Glutamatergic neuron (in vitro differentiated cells): ENCODE measurements around the gene DPF1. TPM values are rescaled to one million over a fixed set of nuclear protein-coding genes. Genes with fewer than 3 reads are reported as not detected.
A peak's percentile ranks its signal among the peaks of the same experiment; 100 is the strongest.
"Not testable (repeated sequence)": the region's sequence is repeated elsewhere in the genome, so short reads cannot be mapped to it uniquely, and the experiment has no call there.

ENCODE experiments used
- DNase-seq: peaks from one replicate; pipeline ENCODE4 v3.0.0; 2022
- H3K27ac Mint-ChIP-seq: one replicate; pipeline ENCODE4 v1.8.0; 2020; ENCODE audit warnings: mild to moderate bottlenecking, mixed read lengths, inconsistent platforms; ENCODE audit not compliant: unreplicated experiment
- H3K27me3 Mint-ChIP-seq: one replicate; pipeline ENCODE4 v1.8.0; 2020; ENCODE audit warnings: mild to moderate bottlenecking, moderate library complexity, mixed read lengths, inconsistent platforms; ENCODE audit not compliant: unreplicated experiment
- H3K36me3 Mint-ChIP-seq: one replicate; pipeline ENCODE4 v1.8.0; 2020; ENCODE audit warnings: mild to moderate bottlenecking, mixed read lengths, inconsistent platforms; ENCODE audit not compliant: unreplicated experiment
- H3K4me1 Mint-ChIP-seq: one replicate; pipeline ENCODE4 v1.8.0; 2020; ENCODE audit warnings: mild to moderate bottlenecking, low read depth, mixed read lengths, inconsistent platforms; ENCODE audit not compliant: unreplicated experiment
- H3K4me3 Mint-ChIP-seq: one replicate; pipeline ENCODE4 v1.8.0; 2020; ENCODE audit warnings: mild to moderate bottlenecking, mixed read lengths, inconsistent platforms; ENCODE audit not compliant: unreplicated experiment
- H3K9me3 Mint-ChIP-seq: one replicate; pipeline ENCODE4 v1.8.0; 2020; ENCODE audit warnings: mild to moderate bottlenecking, moderate library complexity, mixed read lengths, inconsistent platforms; ENCODE audit not compliant: unreplicated experiment
- total RNA-seq: library from RNA; stranded (reverse); fragmentation: NEBNext Ultra II Directional; extraction: Animal tissue kit (Norgen Biotek cat#: 25700); gene quantifications from one replicate; pipeline ENCODE4 v1.2.1, GENCODE V29; 2021; ENCODE audit not compliant: unreplicated experiment
- TF ChIP-seq, protein P1 (sequence below): fragments of 200-600 bp; sonication (generic); IDR thresholded peaks from one replicate; pipeline ENCODE4 v1.5.0; 2021; ENCODE audit not compliant: partially characterized antibody, unreplicated experiment

Gene DPF1
- total RNA-seq, 1 donor from 2014 or later, result 33.8 TPM

GRCh38 chr19:38264486-38265212 lies 40.6 kb upstream of the DPF1 start, which contains the start of gene SPINT2:
TSS of gene SPINT2 (plus strand) at chr19:38264573. CDS start at chr19:38264893, 320 bp downstream.
- TF ChIP-seq, protein P1, sequence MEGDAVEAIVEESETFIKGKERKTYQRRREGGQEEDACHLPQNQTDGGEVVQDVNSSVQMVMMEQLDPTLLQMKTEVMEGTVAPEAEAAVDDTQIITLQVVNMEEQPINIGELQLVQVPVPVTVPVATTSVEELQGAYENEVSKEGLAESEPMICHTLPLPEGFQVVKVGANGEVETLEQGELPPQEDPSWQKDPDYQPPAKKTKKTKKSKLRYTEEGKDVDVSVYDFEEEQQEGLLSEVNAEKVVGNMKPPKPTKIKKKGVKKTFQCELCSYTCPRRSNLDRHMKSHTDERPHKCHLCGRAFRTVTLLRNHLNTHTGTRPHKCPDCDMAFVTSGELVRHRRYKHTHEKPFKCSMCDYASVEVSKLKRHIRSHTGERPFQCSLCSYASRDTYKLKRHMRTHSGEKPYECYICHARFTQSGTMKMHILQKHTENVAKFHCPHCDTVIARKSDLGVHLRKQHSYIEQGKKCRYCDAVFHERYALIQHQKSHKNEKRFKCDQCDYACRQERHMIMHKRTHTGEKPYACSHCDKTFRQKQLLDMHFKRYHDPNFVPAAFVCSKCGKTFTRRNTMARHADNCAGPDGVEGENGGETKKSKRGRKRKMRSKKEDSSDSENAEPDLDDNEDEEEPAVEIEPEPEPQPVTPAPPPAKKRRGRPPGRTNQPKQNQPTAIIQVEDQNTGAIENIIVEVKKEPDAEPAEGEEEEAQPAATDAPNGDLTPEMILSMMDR, result no peak
- peaks cover 2% of the 10 kb centered on the region for H3K27me3 Mint-ChIP-seq
- H3K27ac Mint-ChIP-seq, result peak within 1 kb of the TSS; percentile 83
- peak; percentile 84 for DNase-seq
- peaks cover 5% of the 10 kb centered on the region for H3K36me3 Mint-ChIP-seq
- peaks cover 31% of the 10 kb centered on the region for H3K4me1 Mint-ChIP-seq
- peaks cover 8% of the 10 kb centered on the region for H3K9me3 Mint-ChIP-seq
- peak within 1 kb of the TSS; percentile 96 for H3K4me3 Mint-ChIP-seq

- Mint-ChIP-seq H3K27me3 (peaks cover 2% of the 10 kb centered on the region), H3K36me3 (peaks cover 5% of the 10 kb centered on the region)
- peak; percentile 65 for DNase-seq
Measured at GRCh38 chr19:38263689-38264485, 39.9 kb upstream of the DPF1 start.

GRCh38 chr19:38262585-38263268 lies 38.7 kb upstream of the DPF1 start:
- H3K27ac Mint-ChIP-seq, result peak overlapping the region; percentile 70
- H3K27me3 Mint-ChIP-seq, result peaks cover 2% of the 10 kb centered on the region
- TF ChIP-seq, protein P1, result no peak
- H3K4me3 Mint-ChIP-seq, result no peak overlapping the region
- peaks cover 5% of the 10 kb centered on the region for H3K36me3 Mint-ChIP-seq
- peaks cover 8% of the 10 kb centered on the region for H3K9me3 Mint-ChIP-seq
- no peak for DNase-seq
- peaks cover 25% of the 10 kb centered on the region for H3K4me1 Mint-ChIP-seq

More at GRCh38 chr19:38263689-38264485, 39.9 kb upstream of the DPF1 start:
- TF ChIP-seq, protein P1, result no peak
- peaks cover 31% of the 10 kb centered on the region for H3K4me1 Mint-ChIP-seq
- H3K27ac Mint-ChIP-seq, result peak overlapping the region; percentile 48
- peaks cover 8% of the 10 kb centered on the region for H3K9me3 Mint-ChIP-seq
- peak overlapping the region; percentile 85 for H3K4me3 Mint-ChIP-seq

- H3K4me1 Mint-ChIP-seq, result peaks cover 18% of the 10 kb centered on the region
- H3K27me3 Mint-ChIP-seq, H3K4me3 Mint-ChIP-seq, DNase-seq, H3K36me3 Mint-ChIP-seq, H3K9me3 Mint-ChIP-seq: not testable (repeated sequence)
- peak overlapping the region; percentile 70 for H3K27ac Mint-ChIP-seq
Measured at GRCh38 chr19:38261942-38262341, 37.9 kb upstream of the DPF1 start.

GRCh38 chr19:38255383-38256014 lies 31.5 kb upstream of the DPF1 start:
- peak; percentile 63 for DNase-seq
- peaks cover 41% of the 10 kb centered on the region for H3K9me3 Mint-ChIP-seq

More at GRCh38 chr19:38255383-38256014, 31.5 kb upstream of the DPF1 start:
- TF ChIP-seq, protein P1, result no peak
- Mint-ChIP-seq H3K27ac (peak overlapping the region; percentile 95), H3K4me1 (peaks cover 25% of the 10 kb centered on the region), H3K36me3 (no peaks in the 10 kb centered on the region), H3K4me3 (peak overlapping the region; percentile 88), H3K27me3 (peaks cover 39% of the 10 kb centered on the region)
